HG02642 (cell line): ENCODE measurements around the gene MCM3AP.

ENCODE experiments used
- ATAC-seq: cut with Tn5 transposase; IDR thresholded peaks from one replicate; pipeline ENCODE4 v1.9.1; 2021; ENCODE audit warnings: mild to moderate bottlenecking; ENCODE audit not compliant: unreplicated experiment, poor library complexity

MCM3AP gene

DNA sequence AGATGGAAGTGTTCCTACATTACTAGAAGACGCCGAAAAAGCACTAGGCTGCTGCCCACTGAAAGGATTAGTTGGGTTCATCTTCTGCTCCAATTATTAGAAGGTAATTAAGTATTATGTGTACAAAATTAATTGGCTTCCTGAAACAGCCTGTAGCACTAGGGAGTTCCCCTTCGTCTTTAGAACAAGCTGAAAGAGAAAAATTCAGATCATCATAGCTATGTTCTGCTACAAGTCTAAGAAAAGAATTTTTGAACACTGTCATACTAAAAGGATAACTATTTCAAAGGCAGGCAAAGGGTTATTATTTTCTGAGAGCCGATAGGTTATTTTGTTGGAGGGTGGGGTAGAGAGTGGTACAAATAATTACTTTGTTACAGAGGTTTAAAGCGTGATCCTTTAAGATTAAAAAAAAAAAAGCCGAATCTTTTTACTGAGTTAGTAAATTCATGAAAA lies at the start of gene MCM3AP:
MCM3AP (minus strand) TSS at position 406 of the 456 bp plus-strand sequence; CDS start at position 81, 325 bp downstream.
- ATAC-seq, result no peak

DNA sequence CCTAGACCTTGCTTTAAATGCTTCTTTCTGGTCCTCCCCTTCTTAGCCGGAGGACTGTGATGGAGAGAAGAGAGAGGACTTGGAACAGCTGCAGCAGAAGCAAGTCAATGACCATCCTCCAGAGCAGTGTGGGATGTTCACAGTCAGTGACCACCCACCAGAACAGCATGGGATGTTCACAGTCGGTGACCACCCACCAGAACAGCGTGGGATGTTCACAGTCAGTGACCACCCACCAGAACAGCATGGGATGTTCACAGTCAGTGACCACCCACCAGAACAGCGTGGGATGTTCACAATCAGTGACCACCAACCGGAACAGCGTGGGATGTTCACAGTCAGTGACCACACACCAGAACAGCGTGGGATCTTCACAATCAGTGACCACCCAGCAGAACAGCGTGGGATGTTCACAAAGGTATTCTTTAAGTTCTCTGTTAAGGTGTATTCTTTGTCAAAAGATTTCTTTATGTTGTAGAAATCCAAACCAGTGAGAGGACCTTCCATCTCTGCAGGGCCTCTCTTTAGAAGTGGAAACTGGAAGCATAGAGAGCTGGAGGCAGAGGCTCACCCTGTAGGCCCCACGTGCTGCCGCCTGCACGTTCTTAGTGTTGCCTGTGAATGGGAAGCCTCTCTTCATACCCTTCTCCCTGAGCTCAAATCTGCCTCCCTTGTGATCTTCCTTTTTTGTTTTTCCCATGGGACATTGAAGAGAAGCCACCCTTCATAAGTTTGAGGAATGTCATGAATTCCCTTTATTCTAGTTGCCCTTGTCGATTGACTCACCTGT lies 49.1 kb upstream of the MCM3AP start:
- no peak for ATAC-seq

DNA sequence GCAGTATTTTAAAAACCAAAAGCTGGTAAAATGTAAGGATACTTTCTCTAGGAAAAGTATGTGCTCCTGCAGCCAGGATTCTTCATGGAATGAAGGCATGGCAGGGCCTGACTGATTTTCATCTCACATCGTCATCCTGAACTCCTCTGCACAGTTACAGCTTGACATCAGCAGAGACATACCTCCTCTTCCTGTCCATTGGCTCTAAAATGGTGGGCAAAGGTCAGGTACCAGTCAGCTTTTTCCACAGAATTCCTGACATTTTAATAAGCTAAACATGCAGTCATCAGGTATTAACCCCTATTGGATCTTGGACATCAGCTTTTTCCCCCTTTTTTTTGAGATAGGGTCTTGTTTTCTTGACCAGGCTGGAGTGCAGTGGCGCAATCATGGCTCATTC lies 44.4 kb upstream of the MCM3AP start:
- no peak for ATAC-seq

DNA sequence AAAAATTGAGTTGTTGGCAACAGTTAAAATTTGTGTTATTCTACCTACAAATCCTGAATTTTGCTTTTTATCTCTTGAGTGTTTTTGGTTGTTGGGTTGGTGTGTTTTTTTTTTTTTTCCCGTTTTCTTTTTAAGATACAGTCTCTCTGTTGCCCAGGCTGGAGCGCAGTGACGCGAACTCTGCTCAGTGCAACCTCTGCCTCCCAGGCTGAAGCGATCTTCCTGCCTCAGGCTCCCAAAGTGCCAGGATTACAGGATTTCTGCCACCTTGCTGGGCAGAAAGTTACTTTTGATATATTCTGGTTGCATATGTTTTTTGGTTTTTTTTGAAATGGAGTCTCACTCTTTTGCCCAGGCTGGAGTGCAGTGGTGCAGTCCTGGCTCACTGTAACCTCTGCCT lies 42.7 kb upstream of the MCM3AP start:
- ATAC-seq, result no peak

DNA sequence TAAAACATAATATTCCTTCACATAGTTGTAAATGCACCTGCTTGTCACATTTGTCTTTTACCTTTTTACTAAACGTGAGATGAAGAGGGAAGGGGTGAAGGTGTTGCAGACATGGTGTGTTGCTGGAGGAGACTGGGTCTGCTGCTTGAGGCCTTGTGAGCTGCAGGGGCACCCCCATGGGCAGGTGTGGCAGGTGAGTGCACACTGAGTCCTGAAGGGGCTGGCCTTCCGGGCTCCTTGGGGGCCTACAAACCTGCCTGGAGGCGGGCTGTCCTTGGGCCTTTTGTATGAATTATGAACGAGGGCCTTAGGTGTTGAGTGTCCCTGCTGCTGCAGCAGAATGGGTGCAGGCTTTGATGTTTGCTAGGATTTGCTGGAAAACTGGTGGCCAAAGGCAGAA lies 42.3 kb upstream of the MCM3AP start:
- no peak for ATAC-seq

DNA sequence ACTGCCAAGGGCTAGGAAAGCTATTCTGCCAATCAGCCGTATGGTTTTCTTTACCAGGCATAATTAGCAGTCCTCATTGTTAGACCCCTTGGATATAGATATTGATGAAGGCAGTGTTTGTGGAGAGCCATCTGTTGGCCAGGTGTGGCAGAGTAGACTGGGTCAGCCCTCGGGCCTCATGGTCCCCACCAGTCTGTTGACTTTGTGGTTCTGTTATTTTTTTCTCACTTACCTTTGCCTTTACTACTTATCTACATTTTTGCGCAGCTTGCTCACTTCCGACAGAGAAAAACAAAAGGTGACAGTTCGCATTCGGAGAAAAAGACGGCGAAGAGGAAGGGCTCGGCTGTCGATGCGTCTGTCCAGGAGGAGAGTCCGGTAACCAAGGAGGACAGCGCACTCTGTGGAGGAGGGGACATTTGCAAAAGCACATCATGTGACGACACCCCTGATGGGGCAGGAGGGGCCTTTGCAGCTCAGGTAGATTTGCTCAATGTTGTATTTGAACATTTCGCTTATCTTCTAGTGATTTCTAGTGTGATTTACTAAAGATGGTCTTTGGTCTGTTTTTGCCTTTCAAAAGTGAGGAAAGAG lies 40.8 kb upstream of the MCM3AP start:
- ATAC-seq, result no peak

DNA sequence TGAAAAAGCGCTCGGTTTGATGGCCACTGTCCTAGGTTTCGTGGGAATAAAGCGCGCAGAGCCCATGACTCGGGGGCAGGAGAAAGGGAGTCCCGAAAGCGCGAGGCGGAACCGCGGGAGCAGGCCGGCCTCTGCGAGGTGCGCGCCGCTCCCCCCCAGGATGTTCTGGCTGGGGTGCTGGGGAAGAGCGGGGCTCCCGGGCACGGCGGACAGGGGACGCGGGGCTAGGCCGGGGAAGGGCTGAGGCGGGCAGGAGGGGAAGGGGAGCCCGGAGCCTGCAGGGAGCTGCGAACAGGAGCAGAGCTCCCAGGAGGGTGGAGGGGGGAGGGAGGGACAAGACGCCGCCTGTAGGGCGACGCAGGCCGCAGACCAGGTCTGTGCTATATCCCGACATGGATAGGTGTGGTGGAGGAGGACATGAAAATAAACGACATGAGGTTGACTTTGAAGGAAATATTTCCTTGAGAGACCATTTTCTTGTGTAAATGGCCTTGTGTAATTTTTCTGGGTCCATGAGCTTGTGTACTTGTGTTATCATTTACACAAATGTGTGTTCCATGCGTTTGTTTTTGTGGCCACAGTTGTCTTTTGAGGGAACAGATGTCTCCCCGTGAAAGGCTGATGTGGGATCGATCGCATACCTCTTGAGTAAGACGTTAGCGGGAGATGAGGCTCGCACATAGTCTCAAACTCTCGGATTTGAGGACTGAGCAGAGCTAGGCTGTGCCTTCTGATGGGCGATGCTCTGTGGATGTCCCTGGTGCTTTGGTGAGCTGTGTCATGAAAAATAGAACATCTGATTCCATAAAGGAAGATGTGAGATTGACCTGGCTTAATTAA lies 39.9 kb upstream of the MCM3AP start:
- peak; percentile 9 for ATAC-seq

DNA sequence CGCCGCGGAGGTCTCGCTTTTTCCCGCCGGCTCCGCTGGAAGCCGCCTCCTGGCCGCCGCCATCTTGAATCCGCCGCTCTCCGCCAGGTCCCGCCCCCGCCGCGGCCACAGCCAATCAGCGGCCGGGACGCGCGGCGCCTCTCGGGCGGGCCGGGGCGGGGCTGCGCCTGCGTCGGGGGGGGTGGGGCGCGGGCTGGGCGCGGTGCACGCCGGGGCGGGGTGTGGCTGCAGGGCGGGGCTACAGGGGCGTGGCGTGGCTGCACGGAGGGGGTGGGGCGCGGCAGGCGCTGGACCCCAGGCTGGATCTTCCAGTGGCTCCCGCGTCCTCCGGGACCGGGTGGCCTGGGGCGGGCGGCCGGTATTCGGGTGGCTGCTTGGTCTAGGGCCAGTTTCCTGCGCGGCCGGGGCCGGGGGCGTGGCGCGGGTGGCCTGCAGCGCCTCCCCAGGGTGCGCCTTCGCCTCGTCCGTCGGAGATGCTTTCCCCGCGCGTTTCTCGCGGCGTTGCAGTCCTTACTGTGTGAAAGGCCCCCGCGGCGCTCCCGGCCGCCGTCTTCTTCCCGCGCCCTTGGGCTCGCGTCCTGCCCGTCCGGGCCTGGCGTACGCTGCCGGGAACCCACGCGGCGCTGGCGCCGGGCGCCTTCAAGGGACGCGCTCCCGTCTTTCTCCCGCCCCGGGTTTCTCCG lies 39.1 kb upstream of the MCM3AP start:
- peak; percentile 70 for ATAC-seq

DNA sequence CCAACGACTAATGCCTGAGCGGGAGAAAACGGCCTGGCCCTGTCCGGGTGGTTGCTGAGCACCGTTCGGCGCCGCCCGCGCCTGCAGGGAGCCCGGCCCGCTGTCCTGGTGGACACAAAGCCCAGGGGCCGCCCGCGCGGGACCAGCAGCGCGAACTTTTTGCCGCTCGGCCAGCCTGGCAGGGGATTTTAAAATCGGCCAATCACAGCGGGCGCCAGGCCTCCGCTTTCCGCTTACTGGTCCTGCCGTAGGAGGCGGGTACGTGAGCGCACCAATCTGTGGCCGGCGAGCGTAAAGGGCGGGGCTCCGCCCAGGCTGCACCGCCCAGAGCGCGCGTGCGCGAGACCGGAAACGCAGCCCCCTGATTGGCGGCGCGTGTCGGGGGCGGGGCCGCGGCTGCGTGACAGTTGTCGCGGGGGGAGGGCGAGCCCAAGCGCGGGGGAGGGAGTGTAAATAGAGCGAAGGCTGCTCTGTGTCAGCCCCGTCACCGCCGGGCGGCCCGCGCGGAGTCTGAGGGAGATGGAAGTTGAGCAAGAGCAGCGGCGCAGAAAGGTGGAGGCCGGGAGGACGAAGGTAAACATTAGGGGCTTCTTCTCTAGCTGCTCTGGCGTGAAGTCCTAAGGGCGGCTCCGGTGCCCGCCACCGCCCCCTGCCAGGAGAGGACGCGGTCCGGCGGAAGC lies 38.4 kb upstream of the MCM3AP start, which contains the start of the genes C21orf58 and PCNT:
C21orf58 (minus strand) TSS at position 161 of the 680 bp plus-strand sequence. CDS start 1,132 bp downstream, outside the sequence.
PCNT (plus strand) TSS at position 447 of the 680 bp plus-strand sequence; CDS start at position 520, 73 bp downstream.
- peak; percentile 79 for ATAC-seq

DNA sequence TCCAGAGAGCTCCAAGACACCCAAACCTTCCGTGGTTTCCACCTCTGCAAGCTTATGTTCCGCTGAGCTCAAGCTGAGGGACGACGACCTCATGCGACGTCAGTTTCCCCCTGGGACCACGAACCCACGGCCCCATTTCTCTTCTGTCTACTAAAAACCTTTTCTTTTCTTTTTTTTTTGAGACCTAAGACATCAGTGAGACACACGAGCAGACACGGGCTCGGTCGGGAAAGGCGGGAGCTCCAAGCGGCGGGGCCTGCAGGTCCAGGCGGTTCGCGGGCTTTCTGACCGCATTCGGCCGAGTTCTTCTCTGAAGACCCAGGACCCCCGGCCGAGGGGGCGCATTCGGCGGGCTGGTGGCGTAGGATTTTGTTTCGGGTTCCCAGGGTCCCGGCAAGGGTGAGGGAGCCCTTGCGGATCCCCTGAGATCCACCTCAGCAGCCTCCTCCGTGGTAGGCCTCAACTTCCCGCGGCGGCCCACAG lies 37.9 kb upstream of the MCM3AP start:
- ATAC-seq, result peak; percentile 4

DNA sequence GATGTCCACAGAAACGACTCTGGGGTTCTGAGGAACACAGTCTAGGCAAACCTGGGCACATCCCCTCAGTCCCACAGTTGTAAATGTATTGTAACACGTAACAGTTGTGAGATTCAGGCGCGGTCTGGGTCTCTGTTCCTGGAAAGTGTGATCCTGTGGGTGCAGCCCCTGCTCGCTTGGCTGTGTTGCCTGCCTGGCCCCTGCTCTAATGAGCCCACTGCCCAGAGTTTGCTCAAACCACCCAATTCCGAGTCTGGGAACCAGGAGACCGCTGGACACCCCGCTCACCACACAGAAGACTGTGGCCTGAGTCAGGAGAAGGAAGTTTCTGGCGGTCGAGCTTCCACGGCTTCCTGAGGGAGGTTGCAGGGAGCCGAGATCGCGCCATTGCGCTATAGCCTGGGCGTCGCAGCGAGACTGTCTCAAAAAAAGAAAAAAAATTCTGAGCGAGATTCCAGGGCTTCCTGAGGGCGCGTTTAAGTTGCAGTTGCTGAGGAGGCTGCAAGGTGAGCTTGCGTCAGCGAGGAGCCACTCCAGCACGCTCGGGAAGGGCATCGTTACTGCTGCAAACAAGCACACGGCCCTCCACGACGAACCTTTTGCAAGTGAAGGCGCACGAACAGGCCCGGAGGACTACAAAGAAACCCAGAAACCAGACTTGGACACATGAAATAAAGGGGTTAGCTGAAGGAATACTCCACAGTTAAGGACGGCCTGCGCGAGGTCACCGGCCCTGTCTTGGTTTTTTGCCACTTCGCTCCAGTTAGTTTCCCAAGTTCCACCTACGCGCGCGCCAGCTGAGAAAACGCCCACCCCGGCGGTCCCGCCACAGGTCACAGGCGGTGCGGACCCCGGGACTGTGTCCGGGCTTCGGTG lies 37.2 kb upstream of the MCM3AP start:
- ATAC-seq, result no peak

DNA sequence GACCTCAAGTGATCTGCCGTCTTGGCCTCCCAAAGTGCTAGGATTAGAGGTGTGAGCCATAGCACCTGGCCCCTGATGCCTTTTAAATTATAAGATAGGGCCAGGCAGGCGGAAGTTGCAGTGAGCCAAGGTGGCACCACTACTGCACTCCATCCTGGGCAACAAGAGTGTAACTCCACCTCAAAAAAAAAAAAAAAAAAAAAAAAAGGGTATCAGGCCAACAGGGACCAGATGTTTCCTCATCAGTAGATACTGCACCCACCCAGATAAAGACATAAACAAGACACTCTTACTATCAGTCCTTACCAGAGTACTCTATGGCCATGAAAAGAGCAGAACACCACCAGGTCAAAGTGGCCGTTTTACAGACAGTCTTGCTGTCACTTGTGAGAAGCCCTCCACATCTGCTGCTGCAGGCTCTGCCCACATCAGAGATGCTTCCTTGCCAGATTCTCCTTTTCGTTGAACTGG lies 35.0 kb upstream of the MCM3AP start:
- ATAC-seq, result no peak

DNA sequence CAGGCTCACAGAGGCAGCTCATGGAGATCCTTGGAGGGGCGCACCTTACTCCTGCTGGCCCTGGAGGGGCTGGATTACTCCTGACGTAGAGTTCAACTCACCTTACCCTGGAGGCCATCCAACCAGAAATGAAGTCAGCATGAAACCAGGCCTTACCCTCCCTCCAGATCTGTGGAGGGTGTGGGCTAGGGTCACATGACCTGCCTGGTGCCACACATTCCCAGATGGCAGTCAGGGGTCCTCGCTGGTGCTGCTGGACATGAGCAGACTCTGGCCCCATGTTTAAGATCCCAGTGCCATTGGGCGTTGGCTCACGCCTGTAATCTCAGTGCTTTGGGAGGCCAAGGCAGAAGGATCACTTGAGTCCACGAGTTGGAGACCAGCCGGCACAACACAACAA lies 33.8 kb upstream of the MCM3AP start:
- no peak for ATAC-seq

DNA sequence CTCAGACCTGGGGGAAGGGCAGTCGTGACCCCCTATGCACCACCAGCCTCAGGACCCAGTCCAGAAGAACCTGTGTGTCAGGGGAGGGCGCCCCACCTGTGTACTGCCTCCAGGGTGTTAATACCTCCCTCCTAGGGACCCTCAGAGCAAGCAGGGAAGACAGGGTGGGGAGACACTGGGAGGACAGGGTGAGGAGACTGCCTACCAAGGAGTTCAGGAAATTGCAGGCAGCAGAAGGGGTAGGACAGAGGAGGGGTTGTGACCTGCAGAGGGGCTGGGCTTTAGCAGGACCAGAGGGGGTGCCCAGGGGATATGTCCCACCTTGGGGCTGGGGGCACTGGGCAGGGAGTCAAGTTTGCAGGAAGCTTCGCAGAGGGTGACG lies 33.0 kb upstream of the MCM3AP start:
- ATAC-seq, result no peak

DNA sequence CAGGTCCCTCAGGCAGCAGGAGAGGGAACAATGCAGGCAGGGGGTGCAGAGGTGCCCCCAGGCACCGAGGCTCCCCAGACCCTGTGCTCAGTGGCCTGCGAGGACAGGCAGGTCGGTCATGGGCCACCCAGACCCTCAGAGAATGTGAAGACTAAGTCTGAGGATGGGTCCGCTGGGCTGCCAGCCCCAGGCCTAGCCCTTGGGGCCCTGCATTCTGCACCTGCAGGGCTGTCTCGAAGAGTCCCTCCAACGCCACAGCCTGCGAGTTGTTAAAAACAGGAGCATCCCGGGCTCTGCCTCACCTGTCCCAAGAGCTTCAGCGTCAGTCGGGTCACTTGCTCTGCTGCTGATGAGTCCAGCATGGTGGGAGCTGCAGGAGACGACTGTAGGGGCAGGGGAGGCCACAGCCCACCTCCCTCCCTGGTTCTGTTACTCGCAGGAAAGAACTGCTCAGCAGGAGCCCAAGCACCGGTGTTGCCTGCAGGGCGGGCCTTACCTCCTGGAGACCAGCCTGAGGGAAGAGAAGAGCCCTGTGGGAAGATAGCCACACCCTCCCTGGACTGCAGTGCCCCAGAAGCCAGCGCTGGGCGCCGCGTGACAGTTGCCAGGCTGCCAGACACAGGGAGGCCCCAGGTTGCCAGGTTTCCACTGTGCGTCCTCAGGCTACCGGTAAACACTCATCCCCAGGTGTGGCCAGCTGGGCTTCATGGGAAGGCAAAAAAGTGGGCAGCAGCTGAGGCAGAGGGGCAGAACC lies 32.5 kb upstream of the MCM3AP start:
- ATAC-seq, result no peak

DNA sequence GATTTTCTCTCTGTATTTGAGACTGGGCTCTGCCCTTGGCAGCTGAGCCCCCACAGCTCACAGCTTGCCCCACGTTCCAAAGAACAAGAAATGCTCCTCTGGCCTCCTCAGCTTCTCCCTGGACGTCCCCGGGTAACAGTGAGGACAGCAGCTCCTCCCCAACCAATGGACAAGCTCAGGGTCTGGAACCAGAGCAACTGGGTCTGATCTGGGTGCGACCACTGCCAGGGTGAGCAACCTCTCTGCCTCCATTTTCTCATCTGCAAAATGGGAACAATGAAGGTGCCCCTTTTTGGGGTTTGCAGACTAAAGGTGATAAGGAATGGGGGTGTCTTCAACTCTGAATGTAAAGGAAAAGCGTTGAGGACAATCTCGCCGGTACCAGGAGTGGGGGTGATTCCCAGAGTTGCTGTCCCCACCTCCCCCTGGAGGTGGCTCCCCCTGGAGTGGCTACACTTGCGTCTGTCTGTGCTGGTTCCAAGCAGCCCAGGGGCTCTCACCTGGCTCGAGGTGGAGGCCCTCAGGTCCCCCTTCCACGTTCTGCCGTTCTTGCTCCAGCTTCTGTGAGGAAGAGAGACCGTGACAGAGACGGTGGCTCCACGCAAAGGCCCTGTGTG lies 31.4 kb upstream of the MCM3AP start:
- ATAC-seq, result no peak

DNA sequence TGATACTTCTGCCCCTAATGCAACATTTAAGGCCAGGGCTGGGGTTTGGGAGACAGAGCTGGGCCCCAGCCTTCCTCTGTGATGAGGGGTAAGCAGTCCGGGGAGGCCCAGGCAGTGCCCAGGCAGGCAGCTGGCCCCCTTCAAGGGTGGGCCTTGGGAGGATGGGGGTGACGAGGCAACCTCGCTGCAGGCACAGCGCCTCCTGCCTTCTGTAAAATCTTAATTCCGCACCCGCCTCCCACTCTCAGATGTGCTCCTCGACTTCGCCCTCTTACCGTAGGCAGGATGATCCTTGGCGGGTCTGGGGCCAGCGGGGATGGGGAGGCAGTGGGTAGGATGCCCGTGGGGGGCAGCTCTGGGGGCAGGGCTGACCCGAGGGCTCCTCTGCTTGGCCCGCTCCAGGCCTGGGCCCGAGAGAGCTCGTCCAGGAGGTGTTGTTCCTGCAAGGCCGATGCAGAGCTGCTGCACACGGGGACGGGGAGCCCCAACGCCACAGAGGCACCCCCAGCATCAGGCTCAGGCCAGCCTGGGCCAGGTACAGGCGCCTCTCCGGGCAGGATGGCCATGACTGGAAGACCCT lies 29.1 kb upstream of the MCM3AP start:
- no peak for ATAC-seq
